ENCODE measurements around the gene ARHGAP26.

DNA sequence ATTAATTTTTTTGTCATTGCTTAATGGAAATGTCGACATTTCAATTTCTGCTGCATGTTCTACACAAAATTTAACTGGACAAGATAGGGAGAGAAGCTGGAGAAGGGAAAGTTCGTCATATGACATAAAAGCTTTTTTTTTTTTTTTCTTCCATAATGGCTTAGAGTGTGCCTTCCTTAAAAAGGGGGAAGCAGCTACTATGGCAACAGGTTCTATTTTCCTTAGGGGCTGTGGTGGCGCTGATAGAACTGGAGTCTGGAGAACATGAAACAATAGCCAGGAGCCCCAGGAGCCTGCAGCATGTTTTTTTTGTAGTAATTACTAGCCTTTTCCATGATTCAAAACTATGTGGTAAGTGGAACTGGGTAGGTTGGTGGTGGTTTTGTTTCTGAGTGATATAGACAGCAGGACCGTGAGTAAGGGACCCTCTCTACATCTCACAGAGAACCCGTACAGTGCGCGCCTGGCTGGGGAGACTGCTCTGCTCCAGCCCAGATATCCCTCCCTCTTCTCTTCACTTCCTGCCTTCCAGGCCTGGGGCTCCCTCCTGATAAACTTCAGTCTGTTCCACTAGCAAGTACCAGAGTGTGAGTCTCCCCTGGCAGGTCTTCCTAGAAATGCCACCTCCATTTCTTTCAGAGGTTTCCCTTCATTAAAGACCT lies 331.7 kb downstream of the ARHGAP26 start:
- TF ChIP-seq, protein P1, sequence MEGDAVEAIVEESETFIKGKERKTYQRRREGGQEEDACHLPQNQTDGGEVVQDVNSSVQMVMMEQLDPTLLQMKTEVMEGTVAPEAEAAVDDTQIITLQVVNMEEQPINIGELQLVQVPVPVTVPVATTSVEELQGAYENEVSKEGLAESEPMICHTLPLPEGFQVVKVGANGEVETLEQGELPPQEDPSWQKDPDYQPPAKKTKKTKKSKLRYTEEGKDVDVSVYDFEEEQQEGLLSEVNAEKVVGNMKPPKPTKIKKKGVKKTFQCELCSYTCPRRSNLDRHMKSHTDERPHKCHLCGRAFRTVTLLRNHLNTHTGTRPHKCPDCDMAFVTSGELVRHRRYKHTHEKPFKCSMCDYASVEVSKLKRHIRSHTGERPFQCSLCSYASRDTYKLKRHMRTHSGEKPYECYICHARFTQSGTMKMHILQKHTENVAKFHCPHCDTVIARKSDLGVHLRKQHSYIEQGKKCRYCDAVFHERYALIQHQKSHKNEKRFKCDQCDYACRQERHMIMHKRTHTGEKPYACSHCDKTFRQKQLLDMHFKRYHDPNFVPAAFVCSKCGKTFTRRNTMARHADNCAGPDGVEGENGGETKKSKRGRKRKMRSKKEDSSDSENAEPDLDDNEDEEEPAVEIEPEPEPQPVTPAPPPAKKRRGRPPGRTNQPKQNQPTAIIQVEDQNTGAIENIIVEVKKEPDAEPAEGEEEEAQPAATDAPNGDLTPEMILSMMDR (IDR thresholded peaks at IDR 0.05): no peak
- TF ChIP-seq POLR2A (IDR thresholded peaks at IDR 0.05): no peak

All from lower leg skin (tissue), 3 donors.